Measurements from ENCODE around the gene DCAF4. TPM values are rescaled to one million over a fixed set of nuclear protein-coding genes. Genes with fewer than 3 reads are reported as not detected.

The DCAF4 gene
- total and polyA plus RNA-seq, 2 donors from 2014 or later, result 11.0 to 23.1 TPM

DNA sequence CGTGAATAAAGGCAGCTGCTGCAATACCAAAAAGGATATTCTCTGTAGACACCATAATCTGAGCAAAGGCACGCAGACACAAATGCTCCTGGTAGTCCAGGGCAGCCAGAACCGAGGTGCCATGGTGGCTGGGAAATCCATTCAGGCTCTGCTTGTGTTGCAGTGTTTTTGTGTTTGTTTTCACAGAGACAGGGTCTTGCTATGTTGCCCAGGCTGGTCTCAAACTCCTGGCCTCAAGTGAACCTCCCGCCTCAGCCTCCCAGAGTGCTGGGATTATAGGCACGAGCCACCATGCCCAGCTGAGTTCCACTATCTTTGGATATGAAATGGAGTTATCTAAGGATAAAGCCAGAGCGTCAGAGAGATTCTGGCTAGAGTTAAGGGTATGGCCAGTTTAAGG, 39.8 kb downstream of the DCAF4 start:
- intact Hi-C loops (cut with DNase I), result no loop called here
- H3K27me3 ChIP-seq (ENCODE audit: control insufficient read depth, insufficient read depth, low read length), result no peaks in the 10 kb centered on the region
- H3K9me3 ChIP-seq (ENCODE audit: control insufficient read depth in 2 of 3, insufficient read depth in 1 of 3, low read length in 3 of 3), result no peaks in the 10 kb centered on the region
- H3K27ac ChIP-seq (ENCODE audit: low read depth in 2 of 2, low read length in 2 of 2), result no peak overlapping the region
- no peak for DNase-seq
- no peak for FAIRE-seq
- TF ChIP-seq, protein P1, sequence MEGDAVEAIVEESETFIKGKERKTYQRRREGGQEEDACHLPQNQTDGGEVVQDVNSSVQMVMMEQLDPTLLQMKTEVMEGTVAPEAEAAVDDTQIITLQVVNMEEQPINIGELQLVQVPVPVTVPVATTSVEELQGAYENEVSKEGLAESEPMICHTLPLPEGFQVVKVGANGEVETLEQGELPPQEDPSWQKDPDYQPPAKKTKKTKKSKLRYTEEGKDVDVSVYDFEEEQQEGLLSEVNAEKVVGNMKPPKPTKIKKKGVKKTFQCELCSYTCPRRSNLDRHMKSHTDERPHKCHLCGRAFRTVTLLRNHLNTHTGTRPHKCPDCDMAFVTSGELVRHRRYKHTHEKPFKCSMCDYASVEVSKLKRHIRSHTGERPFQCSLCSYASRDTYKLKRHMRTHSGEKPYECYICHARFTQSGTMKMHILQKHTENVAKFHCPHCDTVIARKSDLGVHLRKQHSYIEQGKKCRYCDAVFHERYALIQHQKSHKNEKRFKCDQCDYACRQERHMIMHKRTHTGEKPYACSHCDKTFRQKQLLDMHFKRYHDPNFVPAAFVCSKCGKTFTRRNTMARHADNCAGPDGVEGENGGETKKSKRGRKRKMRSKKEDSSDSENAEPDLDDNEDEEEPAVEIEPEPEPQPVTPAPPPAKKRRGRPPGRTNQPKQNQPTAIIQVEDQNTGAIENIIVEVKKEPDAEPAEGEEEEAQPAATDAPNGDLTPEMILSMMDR (IDR thresholded peaks at IDR 0.05; ENCODE audit: borderline replicate concordance, extremely low read depth, insufficient read depth), result no peak
- H3K36me3 ChIP-seq (ENCODE audit: control insufficient read depth in 2 of 3, insufficient read depth in 3 of 3, low read length in 3 of 3), result peaks cover 0 to 18% (median 10%) of the 10 kb centered on the region in 3 donors
- no peak overlapping the region for H3K9ac ChIP-seq (ENCODE audit: low read length in 3 of 3)
- H3K4me1 ChIP-seq (ENCODE audit: control insufficient read depth in 2 of 3, insufficient read depth in 2 of 3, low read depth in 1 of 3, low read length in 3 of 3), result no peaks in the 10 kb centered on the region
- no peak overlapping the region for H3K4me3 ChIP-seq (ENCODE audit: low read length in 3 of 3)

DNA sequence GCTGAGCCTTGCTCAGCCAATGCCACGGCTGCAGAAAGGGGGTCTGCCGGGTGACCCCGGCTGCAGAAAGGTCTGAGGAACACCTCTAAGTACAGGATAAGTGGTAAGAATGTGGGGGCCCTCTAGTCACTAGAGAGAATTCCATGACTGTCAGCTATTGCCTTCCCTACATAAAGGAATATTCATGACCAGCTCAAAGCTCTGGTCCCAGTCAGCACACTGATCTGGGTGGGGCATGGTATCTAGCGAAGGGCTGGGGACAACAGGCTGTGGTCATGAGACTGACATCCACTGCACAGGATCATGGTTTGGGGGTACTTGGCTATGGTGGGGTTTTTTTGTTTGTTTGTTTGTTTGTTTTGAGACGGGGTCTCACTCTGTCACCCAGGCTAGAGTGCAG, 42.1 kb downstream of the DCAF4 start:
- Histone ChIP-seq H3K9ac (ENCODE audit: low read length in 3 of 3) (no peak overlapping the region), H3K27ac (ENCODE audit: low read depth in 2 of 2, low read length in 2 of 2) (no peak overlapping the region), H3K9me3 (ENCODE audit: control insufficient read depth in 2 of 3, insufficient read depth in 1 of 3, low read length in 3 of 3) (no peaks in the 10 kb centered on the region), H3K4me3 (ENCODE audit: low read length in 3 of 3) (no peak overlapping the region), H3K36me3 (ENCODE audit: control insufficient read depth in 2 of 3, insufficient read depth in 3 of 3, low read length in 3 of 3) (peaks cover 0 to 26% (median 14%) of the 10 kb centered on the region in 3 donors), H3K27me3 (ENCODE audit: control insufficient read depth, insufficient read depth, low read length) (no peaks in the 10 kb centered on the region), H3K4me1 (ENCODE audit: control insufficient read depth in 2 of 3, insufficient read depth in 2 of 3, low read depth in 1 of 3, low read length in 3 of 3) (no peaks in the 10 kb centered on the region)
- DNase-seq (no peak), FAIRE-seq (no peak)
- intact Hi-C loops (cut with DNase I), result no loop called here
- TF ChIP-seq, protein P1 (IDR thresholded peaks at IDR 0.05; ENCODE audit: borderline replicate concordance, extremely low read depth, insufficient read depth), result no peak

DNA sequence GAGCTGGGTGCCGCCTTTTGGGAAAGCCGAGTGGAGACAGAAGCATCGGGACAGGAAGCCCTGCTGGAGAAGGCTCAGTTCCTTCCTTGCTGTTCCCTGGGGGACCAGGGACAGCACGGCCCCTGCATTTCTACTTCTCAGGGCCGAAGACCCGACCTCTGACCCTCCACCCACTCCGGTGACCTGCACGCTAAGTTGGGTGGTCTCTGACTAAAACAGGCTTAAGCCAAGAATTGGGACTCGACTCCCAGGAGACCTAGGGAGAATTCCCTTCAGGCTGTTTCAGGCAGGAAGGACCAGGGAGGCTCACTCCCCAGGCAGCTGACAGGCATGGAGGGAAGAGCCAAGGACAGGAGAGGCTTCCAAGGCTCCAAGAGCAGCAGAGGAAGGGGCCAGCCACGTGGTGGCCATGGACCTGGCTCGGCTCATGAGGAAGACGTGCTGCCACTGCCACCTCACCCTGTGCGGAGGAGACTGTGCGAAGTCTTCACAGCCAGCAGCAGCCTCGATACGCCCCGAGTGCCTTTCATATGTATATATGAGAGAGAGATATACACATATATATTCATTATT, 43.9 kb downstream of the DCAF4 start:
- Histone ChIP-seq H3K27me3 (ENCODE audit: control insufficient read depth, insufficient read depth, low read length) (no peaks in the 10 kb centered on the region), H3K9ac (ENCODE audit: low read length in 3 of 3) (no peak overlapping the region), H3K4me3 (ENCODE audit: low read length in 3 of 3) (no peak overlapping the region), H3K36me3 (ENCODE audit: control insufficient read depth in 2 of 3, insufficient read depth in 3 of 3, low read length in 3 of 3) (peaks cover 0 to 44% (median 32%) of the 10 kb centered on the region in 3 donors), H3K9me3 (ENCODE audit: control insufficient read depth in 2 of 3, insufficient read depth in 1 of 3, low read length in 3 of 3) (no peaks in the 10 kb centered on the region), H3K27ac (ENCODE audit: low read depth in 2 of 2, low read length in 2 of 2) (no peak overlapping the region), H3K4me1 (ENCODE audit: control insufficient read depth in 2 of 3, insufficient read depth in 2 of 3, low read depth in 1 of 3, low read length in 3 of 3) (no peaks in the 10 kb centered on the region)
- no peak for FAIRE-seq
- DNase-seq, result no peak
- TF ChIP-seq, protein P1 (IDR thresholded peaks at IDR 0.05; ENCODE audit: borderline replicate concordance, extremely low read depth, insufficient read depth), result no peak
- intact Hi-C loops (cut with DNase I), result no loop called here
